Stimulated activated CD4-positive, alpha-beta T cell treated with anti-CD3 and anti-CD28 coated beads, Interleukin-4, amount 100 ng/mL, for 1 hour (primary cell): Measurements from ENCODE around the gene ZDHHC14.
"Not testable (repeated sequence)": the region's sequence is repeated elsewhere in the genome, so short reads cannot be mapped to it uniquely, and the experiment has no call there.

ENCODE experiments used
- DNase-seq: peaks from one replicate; pipeline ENCODE4 v3.0.0-alpha.2; 2020

Gene ZDHHC14

DNA sequence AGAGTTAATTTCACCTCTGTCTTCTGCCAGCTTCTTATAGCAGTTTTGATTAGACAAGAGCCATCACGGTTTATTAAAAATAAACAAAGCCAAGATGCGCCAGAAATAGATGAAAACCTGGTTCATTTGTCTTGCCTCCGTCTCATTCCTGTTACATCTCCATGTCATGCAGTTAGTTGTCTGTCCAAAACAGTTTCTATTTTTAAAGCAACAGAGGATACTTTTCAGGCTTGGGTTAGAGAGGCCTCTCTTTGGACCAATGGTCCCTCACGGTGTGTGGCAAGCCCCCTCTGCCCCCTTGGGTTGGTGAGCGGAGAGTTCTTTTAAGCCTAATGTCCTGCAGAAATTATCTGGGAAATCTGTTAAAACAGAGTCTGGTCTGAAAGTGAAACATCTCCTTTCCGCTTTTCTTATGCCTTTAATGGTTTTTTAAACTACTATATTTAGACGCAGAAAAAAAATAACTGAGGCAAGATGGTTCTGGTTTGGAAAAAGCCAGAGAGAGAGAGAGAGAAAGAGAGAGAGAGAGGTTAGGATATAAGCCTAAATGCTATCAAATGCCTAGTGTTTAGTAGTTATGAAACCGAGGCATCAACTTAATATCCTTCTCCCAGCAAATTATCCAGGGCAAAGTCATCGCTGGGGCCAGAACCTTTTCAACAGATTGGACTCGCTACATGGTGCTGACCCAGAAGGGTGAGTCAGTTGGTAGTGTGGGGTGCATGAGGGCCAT is 64.5 kb downstream of the ZDHHC14 start:
- DNase-seq = no peak

DNA sequence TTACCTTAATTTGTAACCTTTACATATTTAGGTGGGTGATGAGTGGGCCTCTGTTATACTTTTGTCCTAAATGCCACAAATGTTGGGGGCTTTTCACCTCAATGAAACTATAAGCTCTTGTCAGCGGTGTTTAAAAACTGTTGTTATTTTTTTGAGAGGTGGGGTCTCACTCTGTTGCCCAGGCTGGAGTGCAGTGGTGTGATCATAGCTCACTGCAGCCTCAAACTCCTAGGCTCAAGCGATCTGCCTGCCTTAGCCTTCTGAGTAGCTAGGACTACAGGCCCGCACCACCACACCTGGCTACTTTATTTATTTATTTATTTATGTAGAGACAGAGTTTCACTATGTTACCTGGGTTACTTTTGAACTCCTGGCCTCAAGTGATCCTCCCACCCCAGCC is 66.7 kb downstream of the ZDHHC14 start:
- no peak for DNase-seq

DNA sequence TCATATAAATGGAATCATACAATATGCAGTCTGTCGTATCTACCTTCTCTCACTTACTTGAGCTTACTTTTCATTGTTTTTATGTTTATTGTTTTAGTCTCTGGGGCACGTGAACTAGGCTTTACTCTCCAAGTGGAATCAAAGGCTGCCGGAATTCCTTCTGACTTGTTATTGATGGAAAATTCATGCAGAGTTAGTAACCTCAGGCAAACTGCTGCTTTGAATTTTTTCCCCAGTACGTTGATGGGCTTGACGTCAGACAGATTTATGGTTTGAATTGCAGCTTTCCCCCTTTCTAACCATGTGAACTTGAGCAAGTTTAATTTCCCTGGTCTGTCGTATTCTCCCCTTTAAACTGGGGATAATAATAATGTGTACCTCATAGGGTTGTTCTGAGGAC is 68.6 kb downstream of the ZDHHC14 start:
- DNase-seq = no peak

DNA sequence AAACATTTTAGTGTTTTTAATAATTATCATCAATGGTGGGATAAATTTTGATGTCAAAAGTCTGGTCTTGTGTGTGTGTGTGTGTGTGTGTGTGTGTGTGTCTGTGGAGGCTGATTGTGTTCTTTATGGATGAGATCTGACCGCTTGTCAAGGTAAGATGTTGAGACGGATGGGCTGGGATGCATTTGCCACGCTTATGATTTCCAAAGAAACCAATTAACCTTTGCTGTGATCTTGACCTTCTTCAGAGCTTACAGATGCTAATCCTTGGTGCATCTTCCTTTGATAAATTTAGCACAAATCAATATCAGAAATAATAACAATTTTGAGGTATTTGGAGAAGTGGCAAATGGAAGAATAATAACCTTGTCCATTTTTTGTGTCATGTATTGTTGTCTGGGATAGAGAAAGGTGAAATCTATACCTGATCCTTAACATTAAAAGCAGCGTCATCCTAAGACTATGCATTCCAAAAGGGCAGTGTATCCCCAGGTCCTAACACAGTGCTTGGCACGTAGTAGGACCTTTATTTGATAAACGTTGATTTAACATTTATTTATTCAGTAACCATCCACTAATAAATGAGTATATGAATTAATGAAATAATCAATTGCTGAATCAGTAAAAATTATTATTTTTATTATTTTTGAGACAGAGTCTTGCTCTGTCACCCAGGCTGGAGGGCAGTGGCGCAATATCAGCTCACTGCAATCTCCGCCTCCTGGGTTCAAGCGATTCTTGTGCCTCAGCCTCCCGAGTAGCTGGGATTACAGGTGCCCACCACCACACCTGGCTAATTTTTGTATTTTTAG is 70.1 kb downstream of the ZDHHC14 start:
- no peak for DNase-seq

DNA sequence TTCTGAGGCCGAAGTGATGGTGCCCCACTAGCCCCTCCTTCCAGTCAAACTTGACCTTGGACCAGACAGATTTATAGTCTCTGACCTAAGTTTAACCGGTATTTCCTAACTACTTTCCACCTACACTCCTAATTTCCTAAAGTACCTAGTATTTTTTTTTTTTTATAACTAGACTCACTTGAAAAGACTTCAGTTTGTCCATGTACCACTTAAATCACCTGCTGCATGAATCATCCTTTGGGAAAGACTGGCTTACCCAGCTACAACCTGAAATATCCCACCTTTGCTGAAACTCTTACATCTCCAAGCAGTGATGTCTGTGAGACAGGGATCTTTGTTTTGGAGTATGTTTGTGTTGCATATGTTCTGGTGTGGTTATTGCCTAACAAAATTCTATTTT is 71.1 kb downstream of the ZDHHC14 start:
- no peak for DNase-seq

DNA sequence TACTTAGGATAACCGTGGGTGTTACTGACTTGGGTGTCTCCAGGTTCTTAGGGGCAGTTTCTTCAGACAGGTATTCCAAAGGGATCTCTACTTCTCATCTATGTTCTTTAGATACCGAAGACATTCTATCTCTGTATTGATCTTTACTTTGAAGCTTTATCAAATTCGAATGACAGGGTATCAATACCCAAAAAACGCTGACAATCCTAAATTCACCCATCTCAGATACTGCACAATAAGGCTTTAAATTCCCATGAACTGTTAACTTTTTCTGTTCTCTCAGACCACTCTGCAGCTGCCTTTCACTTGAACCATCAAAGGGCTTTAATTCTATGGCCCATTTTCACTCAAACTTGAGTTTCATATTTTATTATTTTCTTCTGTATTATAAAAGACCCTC is 72.1 kb downstream of the ZDHHC14 start:
- DNase-seq = no peak

DNA sequence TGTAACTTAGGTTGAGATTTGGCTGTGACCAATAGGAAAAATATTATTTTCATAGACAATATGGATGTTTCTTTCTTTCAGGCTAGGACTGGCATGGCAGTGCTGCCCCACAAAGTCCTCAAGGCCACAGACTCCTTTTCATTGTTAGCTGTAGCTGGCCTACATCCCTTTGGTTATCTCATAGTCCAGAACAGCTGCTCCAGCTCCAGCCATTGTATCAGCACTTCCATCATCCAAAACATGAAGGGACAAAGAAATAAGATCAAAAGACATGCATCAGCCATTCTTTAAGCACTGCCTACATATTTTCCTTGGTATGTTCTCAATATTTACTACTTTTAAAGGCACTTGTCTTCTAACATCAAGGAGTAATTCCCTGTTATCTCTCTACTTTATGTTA is 73.0 kb downstream of the ZDHHC14 start:
- no peak for DNase-seq

DNA sequence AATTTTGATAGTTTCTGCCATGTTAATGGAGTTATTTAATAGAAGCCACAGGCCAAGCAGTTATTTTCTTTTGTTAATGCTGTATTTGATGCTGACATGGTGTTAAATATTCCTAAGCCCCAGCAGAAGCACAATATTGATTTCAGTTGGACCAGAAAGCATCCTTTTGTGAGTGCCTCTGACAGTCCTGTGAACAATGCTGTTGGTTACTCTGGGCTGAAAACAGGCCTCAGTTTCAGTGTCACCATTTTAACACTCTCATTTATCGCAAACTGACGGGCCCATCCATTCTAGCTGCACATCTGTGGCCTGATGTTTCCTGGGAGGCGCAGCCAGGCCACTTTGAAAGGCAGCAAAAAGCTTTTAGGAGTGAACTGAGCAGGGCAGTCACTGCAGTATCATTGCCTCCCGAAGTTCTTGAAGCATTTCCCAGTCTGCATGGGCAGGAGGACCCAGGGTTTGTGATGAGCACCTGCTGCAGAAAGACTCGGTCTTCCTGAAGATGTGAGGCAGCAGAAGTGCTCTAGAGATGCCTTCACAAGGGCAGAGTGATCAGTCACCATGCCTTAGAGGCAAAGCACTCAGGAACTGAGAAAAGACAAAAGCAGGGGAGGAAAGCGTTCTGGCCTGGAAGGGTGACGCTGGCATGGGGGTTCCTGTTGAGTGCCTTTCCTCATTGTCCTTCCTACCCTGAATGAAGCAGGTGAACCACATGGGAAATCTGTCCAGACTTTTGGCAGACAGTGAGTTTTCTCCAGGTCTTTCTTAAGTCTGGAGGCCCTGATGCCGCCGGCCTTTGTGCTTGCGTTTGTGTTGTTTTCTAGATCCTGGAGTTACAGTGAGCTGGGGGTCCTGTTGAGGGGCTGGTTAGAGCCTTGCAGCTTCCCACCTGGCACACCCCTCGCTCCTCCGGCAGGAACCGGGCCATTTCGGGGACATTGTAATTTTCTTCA is 74.0 kb downstream of the ZDHHC14 start:
- DNase-seq = no peak

DNA sequence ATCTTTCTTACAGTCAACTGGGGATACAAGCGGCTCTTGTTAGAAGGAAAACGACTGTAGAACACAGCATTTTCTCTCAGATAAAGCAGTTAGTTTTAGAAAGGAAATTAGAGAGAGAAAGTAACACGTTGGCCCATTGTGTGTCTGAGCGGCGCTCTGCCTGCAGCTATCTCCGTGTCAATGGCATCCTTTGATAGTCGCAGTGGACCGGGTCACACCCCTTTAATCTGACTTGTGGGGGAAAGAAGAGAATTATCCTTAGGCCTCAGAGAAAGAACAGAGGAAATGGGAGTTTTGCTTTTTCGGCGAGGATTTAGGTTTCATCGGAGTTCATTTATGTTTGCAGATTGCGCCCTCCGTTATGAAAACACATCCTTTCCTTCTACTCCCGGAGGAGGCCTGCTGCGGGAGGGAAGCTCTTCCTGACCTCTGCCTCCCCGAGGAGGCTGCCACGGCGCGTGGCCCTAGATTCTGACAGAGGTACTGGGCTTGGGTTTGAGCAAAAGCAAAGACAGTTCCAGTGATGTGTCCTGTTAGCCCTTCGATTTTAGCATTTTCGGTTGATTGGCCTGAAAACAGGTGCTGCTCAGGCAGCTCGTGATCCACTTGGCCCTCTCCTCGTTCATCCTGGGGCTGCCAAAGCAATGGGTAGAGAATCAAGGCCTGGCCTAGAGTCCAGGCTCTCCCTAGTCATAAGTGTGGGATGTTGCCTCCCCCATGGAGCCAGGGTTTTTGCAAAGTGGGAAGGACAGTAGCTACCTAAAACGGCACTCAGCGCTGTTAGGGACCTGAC is 74.9 kb downstream of the ZDHHC14 start:
- DNase-seq = no peak

DNA sequence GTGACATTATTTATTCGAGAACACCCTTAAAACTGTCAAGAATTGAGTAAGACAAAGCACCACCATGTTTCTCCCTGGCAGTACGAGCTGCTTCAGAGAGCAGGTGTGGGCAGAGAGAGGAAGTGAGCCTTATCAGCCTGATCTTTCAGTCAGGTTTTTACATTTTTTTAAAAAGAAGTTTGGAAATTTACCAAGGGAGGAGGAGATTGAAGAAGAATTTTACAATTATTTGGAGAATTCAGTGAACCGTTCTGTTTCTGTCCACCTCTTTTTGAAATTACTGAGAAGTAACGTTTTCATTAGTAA is 75.5 kb downstream of the ZDHHC14 start:
- DNase-seq = no peak

DNA sequence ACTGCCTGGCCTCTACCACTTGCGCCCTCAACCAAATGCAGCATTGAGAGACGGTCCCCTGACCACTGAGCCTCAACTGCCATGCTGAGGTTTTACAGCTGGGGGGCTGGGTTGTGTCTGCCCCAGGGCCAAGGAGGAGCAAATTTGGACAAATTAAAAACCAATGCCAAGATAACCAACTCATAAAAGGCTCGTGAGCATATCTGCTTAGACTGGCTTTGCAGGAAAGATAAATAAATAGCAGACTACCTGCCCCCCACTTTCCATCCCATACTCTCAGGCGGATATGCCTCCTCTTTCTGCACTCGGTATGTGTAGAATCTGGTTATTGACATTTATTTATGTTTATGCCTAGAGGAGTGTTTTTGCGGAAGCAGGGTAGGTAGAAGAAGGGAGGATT is 76.8 kb downstream of the ZDHHC14 start:
- DNase-seq = no peak

DNA sequence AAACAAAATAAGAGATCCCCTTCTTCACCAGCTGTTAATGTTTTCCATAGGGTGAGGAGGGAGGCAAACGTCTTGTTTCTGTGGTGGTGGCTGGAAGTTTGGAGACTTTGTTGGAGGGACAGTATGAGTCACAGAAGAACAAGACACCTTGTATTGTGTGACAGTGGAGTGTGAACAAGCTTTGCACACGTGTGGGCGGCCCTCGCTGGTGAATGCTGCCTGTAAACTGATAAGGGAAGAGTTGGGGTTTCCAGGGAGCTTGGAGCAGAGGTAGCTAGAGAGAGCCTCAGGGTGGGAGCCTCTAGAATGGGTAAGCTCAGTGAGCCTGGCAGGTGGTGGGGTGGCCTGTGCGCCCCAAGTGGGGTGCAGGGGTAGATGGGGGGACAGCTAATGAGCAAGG is 78.3 kb downstream of the ZDHHC14 start:
- no peak for DNase-seq

DNA sequence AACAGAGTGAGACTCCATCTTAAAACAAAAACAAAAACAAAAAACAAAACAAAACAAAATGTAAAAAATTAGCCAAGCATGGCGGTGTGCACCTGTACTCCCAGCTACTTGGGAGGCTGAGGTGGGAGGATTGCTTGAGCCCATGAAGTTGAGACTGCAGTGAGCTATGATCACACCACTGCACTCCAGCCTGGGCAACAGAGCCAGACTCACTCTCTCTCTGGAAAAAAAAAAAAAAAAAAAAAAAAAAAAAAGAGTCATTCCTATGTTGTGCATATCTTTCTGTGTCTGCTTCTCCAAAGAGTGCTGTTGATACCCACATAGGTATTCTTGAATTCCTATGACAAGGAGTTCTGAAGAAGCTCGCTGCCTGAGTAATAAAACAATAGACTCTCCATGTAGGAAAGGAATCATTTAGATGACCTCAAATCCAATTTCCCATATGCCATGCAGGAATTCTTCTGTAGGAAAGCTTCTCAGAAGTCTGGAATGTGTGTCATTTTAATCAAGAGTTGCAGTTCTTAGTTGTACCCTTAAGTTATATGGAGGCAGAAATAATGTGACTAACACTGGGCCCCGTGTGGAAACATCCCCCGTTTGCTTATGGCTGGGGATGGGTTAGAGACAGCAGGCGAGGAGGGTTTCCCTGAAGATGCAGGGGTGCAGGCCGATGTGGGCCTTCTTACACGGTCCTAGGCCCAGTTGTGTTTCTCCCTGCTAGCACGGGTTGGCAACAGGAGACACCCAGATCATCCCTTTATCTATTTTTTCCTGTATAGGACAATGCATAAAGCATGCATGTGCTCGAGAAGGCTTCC is 79.4 kb downstream of the ZDHHC14 start:
- DNase-seq = no peak

DNA sequence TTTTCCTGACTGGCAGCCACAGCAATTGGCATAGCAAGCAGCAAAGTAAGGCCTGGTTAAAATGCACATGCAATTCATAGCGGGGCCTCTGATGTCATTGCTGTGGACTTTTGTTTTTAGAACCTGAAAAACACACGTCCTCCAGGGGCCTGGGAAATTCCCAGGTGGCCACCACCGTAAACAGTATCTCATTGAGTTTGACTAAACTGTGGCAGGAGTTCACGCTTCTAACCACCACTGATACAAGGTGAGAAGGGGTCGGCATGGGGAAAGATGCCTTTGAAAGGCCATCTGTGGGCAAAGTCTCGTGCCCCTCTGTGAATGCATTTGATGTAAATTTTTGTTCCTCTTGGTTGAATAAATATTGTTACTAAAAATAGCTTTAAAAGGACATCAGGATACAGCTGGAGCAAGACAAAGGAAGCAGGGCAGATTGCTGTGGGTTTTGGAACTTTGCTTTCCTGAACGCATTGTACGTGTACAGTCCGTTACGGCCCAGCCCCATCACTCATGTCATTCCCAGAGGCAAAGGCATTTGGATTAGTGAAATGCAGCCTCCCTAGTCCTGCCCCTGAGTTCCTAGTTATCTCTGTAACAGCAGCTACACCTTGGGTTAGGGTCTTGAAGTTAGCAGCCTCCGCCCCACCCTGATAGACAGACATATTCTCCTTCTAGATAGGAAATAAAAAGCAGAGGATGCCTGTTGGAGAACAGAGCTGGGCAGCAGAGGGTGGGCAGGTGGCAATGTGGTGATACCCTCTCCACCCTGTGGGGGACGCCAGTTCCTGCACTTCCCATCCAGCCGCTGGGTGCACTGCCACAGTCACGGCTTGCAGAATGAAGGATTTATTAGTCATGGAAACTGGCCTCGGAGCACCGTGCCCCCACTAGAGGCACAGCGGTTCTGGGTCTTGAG is 80.3 kb downstream of the ZDHHC14 start:
- DNase-seq = no peak

DNA sequence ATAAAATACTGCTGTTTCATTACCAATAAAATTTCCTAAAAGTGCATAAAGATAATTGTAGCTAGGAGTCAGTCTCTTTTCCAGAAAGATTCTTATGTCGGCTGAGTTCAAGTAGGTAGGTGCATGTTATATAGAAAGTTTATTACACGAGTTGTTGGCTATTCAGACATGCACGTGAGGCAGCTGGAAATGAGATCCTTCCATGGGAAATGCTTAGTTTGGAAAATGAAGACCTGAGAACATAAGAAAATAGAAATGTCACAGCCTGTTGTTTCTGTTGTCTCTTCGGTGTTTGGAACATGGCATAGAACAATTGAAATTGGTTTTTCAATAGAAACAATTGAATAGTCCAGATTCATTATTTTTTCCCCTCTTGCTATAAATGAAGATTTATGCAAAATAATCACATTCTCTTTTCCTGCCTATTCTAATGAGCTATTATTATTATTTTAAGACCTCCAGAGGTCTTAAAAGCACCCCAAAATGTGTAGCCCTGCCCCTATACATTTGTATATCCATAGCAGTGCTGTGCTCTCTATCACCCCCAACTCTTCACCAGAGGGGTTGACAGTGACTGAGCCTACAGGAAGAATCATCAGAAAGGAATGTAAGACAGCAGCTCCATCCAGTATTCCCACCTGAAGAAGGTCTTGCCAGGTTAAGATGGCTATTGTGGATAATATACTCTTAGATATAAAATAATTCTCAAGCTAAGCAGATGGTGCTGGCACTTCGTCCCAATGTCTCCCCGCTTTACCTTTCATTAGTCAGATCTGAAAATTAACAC is 82.2 kb downstream of the ZDHHC14 start:
- no peak for DNase-seq

DNA sequence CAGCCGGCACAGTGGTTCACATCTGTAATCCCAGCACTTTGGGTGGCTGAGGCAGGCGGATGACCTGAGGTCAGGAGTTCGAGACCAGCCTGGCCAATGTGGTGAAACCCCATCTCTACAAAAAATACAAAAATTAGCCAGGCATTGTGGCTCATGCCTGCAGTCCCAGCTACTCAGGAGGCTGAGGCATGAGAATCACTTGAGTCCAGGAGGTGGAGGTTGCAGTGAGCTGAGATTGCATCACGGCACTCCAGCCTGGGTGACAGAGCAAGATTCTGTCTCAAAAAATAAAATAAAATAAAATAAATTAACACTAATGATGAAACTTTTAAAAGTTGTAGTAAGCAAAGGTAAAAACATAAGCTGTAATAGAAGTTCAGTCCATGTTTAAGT is 82.7 kb downstream of the ZDHHC14 start:
- not testable (repeated sequence) for DNase-seq

DNA sequence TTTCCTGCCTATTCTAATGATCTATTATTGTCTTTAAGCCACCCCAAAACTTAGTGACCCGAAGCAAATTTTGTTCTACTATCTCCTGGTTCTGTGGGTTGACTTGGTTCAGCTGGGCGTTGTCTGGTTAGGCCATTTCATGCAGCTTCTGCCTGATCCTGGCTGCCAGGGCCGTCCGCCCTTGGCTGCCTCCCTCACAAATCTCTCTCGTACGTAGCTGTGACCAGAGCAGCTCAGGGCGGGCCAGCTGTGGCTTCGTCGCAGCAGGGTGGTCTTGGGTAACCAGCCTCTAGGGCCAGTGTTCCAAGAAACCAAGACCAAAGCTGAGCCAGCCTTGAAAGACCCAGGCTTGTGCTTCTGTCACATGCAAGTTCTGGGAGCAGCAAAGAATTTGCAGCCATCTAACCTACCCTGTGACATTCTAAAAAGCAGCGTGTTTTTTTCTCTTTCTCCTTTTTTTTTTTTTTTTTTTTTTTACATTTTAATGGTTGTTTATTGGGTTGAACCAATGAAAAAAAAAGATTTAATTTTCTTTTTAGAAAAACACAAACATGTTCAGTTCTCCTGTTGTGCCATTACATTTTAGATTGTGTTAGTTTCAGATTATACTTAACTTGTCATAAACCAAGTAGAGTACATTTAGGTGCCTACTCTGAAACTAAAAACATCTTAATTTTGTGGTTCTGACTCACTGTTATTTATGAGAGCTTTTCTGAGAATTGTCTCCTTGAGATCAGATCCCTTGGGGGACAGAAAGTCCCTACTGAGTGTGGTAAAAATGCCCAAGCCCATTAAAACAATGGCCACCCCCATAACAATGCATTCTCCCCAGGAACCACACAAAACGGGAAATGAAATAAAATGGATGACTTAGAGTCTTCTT is 83.9 kb downstream of the ZDHHC14 start:
- DNase-seq = no peak

DNA sequence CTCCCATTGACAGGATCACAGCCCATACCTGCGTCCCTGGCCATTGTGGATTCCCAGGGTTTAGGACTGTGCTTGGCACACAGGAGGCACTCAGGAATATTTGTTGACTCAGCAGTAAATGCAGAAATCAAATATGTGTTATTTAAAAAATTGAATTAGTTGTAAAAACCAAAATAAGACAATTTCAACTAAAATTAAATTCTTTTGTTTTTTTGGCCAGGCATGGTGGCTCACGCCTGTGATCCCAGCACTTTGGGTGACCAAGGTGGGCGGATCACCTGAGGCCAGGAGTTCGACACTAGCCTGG is 85.3 kb downstream of the ZDHHC14 start:
- no peak for DNase-seq

DNA sequence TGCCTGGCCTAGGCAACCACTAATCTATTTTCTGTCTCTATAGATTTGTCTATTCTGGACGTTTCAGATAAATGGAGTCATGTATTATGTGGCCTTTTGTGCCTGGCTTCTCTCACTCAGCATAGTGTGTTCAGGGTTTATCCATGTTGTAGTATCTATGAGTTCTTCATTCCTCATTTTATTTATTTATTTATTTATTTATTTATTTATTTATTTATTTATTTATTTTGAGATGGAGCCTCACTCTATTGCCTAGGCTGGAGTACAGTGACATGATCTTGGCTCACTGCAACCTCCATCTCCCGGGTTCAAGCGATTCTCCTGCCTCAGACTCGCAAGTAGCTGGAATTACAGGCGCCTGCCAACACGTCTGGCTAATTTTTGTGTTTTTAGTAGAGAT is 86.3 kb downstream of the ZDHHC14 start:
- not testable (repeated sequence) for DNase-seq
